OCI-LY1 (cell line): ENCODE measurements around the gene EYA2.

ENCODE experiments used
- H2AFZ ChIP-seq: fragments of 200-600 bp; sonication (generic), shearing (Covaris generic); 2 replicates; pipeline ENCODE4 v1.6.0; 2014; ENCODE audit warnings: antibody characterized with exemption, mild to moderate bottlenecking, low read length
- H3F3A ChIP-seq: fragments of 200-600 bp; sonication (generic), shearing (Covaris generic); 2 replicates; pipeline ENCODE4 v1.6.0; 2014; ENCODE audit warnings: mild to moderate bottlenecking, antibody characterized with exemption, low read length, moderate library complexity; ENCODE audit not compliant: insufficient read depth
- H3K27ac ChIP-seq: fragments of 200-600 bp; sonication (generic); 2 replicates; pipeline ENCODE4 v1.5.1; 2014; ENCODE audit warnings: low read length, mixed run types, mild to moderate bottlenecking, low read depth; ENCODE audit not compliant: poor library complexity, severe bottlenecking
- H3K27me3 ChIP-seq: fragments of 200-600 bp; sonication (generic); 2 replicates; pipeline ENCODE4 v1.6.0; 2014; ENCODE audit warnings: antibody characterized with exemption, mild to moderate bottlenecking, low read length, moderate library complexity; ENCODE audit not compliant: insufficient read depth
- H3K36me3 ChIP-seq: fragments of 200-600 bp; sonication (generic); 2 replicates; pipeline ENCODE4 v1.6.1; 2014; ENCODE audit warnings: mild to moderate bottlenecking, antibody characterized with exemption, low read length, moderate library complexity, mixed read lengths; ENCODE audit not compliant: insufficient read depth
- H3K4me1 ChIP-seq: fragments of 200-600 bp; sonication (generic); 2 replicates; pipeline ENCODE4 v1.5.1; 2014; ENCODE audit warnings: mild to moderate bottlenecking, low read length, moderate library complexity; ENCODE audit not compliant: insufficient read depth, severe bottlenecking
- H3K4me2 ChIP-seq: fragments of 200-600 bp; sonication (generic), shearing (Covaris generic); 2 replicates; pipeline ENCODE4 v1.6.1; 2014; ENCODE audit warnings: low read length
- H3K4me3 ChIP-seq: fragments of 200-600 bp; sonication (generic); 2 replicates; pipeline ENCODE4 v1.5.1; 2014; ENCODE audit warnings: low read length, low read depth, mild to moderate bottlenecking, mixed read lengths; ENCODE audit not compliant: poor library complexity, severe bottlenecking
- H3K79me2 ChIP-seq: fragments of 200-600 bp; shearing (Covaris generic); 2 replicates; pipeline ENCODE4 v1.6.1; 2016; ENCODE audit warnings: mixed run types, low read length, mixed read lengths; ENCODE audit not compliant: insufficient read depth
- H3K9ac ChIP-seq: fragments of 200-600 bp; sonication (generic), shearing (Covaris generic); 2 replicates; pipeline ENCODE4 v1.6.1; 2014; ENCODE audit warnings: mild to moderate bottlenecking, low read length, mixed read lengths
- H3K9me2 ChIP-seq: fragments of 200-600 bp; sonication (generic), shearing (Covaris generic); 2 replicates; pipeline ENCODE4 v1.6.1; 2014; ENCODE audit warnings: low read depth, mild to moderate bottlenecking, low read length, mixed read lengths
- H3K9me3 ChIP-seq: fragments of 200-600 bp; shearing (Covaris generic); 2 replicates; pipeline ENCODE4 v1.6.1; 2014; ENCODE audit warnings: low read length, mixed read lengths
- H4K20me1 ChIP-seq: fragments of 200-600 bp; sonication (generic), shearing (Covaris generic); 2 replicates; pipeline ENCODE4 v1.6.0; 2016; ENCODE audit warnings: mild to moderate bottlenecking, low read length; ENCODE audit not compliant: insufficient read depth
- EZH2 ChIP-seq: fragments of 200-600 bp; sonication (generic), shearing (Covaris generic); IDR thresholded peaks from 2 replicates; pipeline ENCODE4 v1.8.0; 2017; ENCODE audit warnings: borderline replicate concordance, mixed run types, mild to moderate bottlenecking, antibody characterized with exemption, low read length, moderate library complexity, mixed read lengths
- TF ChIP-seq, protein P1 (sequence below): fragments of 200-600 bp; sonication (generic), shearing (Covaris generic); IDR thresholded peaks from 2 replicates; pipeline ENCODE4 v1.5.1; 2017; ENCODE audit warnings: mild to moderate bottlenecking, antibody characterized with exemption, low read length, moderate library complexity, mixed read lengths

EYA2 gene

DNA sequence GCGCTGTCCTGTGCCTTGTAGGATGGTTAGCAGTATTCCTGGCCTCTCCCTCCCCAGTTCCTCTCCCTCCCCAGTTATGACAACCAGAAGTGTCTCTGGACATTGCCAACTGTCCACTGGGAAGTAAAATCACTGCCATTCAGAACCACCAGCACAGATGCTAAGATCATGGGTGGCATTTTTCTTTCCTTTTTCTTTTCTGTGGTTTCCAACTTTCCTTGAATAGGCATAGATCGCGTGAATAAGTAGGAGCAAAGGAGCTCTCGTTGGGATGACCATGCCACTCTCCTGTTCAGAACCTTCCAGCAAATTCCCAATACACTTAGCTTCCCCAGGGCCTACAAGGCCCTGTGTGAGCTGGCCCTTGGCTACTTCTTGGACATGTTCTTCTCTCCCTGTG is 59.0 kb downstream of the EYA2 start:
- no peaks in the 10 kb centered on the region for H3K27me3 ChIP-seq
- H3K4me2 ChIP-seq = no peak overlapping the region

DNA sequence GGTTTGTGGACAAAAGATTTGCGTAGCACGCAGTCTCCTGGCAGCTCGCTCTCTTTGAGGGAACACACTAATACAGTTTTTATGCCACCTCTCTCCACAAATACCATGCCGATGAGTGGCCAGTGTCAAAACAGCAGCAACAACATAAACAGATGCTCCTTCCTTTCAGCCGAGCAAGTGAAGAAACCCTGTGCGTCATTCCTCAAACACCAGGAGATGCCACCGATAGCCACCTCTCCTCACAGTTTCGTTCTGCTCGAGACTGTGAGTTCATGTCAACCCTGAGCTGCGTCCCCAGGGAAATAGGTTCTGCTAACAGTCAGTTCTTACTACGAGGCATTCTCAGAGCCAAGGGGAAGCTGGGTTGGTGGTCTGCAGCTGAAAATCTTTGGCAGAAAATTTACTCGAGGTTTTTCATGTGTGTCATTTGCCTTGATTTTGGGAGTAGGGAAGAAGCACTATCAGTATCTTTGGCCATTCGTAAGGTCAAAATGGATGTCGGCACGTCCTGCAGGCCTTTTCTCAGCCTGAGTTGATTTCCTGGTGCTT is 59.9 kb downstream of the EYA2 start:
- H3K27me3 ChIP-seq = no peaks in the 10 kb centered on the region
- no peaks in the 10 kb centered on the region for H3K9me2 ChIP-seq
- H3K27ac ChIP-seq = no peak overlapping the region
- no peak overlapping the region for H3K4me3 ChIP-seq
- no peaks in the 10 kb centered on the region for H3K79me2 ChIP-seq
- H3K36me3 ChIP-seq = no peaks in the 10 kb centered on the region
- no peak overlapping the region for H3K9ac ChIP-seq
- H3K9me3 ChIP-seq = no peaks in the 10 kb centered on the region
- no peaks in the 10 kb centered on the region for H3F3A ChIP-seq
- H2AFZ ChIP-seq = no peak overlapping the region
- H3K4me1 ChIP-seq = no peaks in the 10 kb centered on the region
- H3K4me2 ChIP-seq = no peak overlapping the region
- TF ChIP-seq, protein P1, sequence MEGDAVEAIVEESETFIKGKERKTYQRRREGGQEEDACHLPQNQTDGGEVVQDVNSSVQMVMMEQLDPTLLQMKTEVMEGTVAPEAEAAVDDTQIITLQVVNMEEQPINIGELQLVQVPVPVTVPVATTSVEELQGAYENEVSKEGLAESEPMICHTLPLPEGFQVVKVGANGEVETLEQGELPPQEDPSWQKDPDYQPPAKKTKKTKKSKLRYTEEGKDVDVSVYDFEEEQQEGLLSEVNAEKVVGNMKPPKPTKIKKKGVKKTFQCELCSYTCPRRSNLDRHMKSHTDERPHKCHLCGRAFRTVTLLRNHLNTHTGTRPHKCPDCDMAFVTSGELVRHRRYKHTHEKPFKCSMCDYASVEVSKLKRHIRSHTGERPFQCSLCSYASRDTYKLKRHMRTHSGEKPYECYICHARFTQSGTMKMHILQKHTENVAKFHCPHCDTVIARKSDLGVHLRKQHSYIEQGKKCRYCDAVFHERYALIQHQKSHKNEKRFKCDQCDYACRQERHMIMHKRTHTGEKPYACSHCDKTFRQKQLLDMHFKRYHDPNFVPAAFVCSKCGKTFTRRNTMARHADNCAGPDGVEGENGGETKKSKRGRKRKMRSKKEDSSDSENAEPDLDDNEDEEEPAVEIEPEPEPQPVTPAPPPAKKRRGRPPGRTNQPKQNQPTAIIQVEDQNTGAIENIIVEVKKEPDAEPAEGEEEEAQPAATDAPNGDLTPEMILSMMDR = no peak
- TF ChIP-seq EZH2 = no peak
- no peaks in the 10 kb centered on the region for H4K20me1 ChIP-seq

More for the DNA sequence above, 59.0 kb downstream of the EYA2 start:
- no peak overlapping the region for H2AFZ ChIP-seq
- H3K9ac ChIP-seq = no peak overlapping the region
- H3K36me3 ChIP-seq = no peaks in the 10 kb centered on the region
- H3K4me3 ChIP-seq = no peak overlapping the region
- no peak overlapping the region for H3K27ac ChIP-seq
- TF ChIP-seq, protein P1 = no peak
- no peaks in the 10 kb centered on the region for H3F3A ChIP-seq
- H3K9me3 ChIP-seq = no peaks in the 10 kb centered on the region
- H3K79me2 ChIP-seq = no peaks in the 10 kb centered on the region
- no peaks in the 10 kb centered on the region for H3K4me1 ChIP-seq
- no peaks in the 10 kb centered on the region for H3K9me2 ChIP-seq
- H4K20me1 ChIP-seq = no peaks in the 10 kb centered on the region

DNA sequence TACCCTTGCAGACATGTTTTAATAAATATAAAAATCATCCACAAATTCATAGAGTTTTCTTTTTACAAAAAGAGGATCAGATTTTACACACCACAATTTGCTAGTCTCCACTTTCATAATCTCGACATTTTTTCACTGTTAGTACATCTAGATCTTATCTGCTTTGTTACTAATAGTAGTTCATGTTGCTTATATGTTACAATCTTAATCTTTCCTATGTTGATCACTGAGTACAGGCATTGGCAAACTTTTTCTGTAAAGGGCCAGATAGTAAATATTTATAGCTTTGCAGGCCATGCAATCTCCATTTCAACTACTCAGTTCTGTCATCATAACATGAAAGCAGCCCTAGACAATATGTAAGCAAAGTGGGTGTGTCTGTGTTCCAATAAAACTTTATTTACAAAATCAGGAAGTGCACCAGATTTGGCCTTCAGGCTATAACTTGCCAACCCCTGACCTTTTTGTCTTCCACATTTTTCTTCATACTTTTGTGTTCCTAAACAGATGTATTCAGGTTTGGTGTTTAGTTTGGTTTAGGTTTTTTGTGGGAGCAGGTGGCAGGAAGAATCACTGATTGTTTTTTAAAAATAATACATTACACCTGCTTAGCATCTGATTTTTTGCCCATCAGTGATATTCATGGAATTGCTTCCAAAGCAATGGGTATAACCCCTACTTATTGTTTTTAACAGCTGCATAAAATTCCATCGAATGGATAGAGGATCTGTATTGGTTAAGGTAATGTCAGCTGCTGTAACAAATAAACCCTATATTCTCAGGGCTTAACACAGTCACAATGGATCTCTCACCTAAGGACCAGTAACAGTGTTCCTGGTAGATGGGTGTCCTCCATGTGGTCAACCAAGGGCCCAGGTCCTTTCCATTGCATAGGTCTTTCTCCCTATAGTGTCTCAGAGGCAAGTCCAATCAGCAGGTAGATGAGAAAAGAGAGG is 61.2 kb downstream of the EYA2 start:
- Histone ChIP-seq H3K9ac (no peak overlapping the region), H3K9me2 (no peaks in the 10 kb centered on the region), H3K27me3 (no peaks in the 10 kb centered on the region), H3K4me3 (no peak overlapping the region), H3K36me3 (no peaks in the 10 kb centered on the region), H3K4me1 (no peaks in the 10 kb centered on the region), H3K79me2 (no peaks in the 10 kb centered on the region), H3K9me3 (no peaks in the 10 kb centered on the region), H3F3A (no peaks in the 10 kb centered on the region), H3K4me2 (no peak overlapping the region), H4K20me1 (no peaks in the 10 kb centered on the region), H2AFZ (no peak overlapping the region), H3K27ac (no peak overlapping the region)
- no peak for TF ChIP-seq EZH2
- TF ChIP-seq, protein P1 = no peak
